Right lobe of liver (tissue), 4 donors: Measurements from ENCODE around the gene MPHOSPH10.

Source experiments
- POLR2A ChIP-seq: fragments of 450-650 bp; IDR thresholded peaks from one replicate; pipeline ENCODE4 v1.6.1; 2017; ENCODE audit warnings: antibody characterized with exemption, mild to moderate bottlenecking
- TF ChIP-seq, protein P1 (sequence below), 4 donors: fragments of 200-600 bp in 3 of 4; fragments of 450-650 bp in 1 of 4; IDR thresholded peaks; one replicate each; pipeline versions ENCODE4 v1.5.1 to v1.8.0; 2016 to 2022; ENCODE audit warnings: antibody characterized with exemption in 4 of 4, mild to moderate bottlenecking in 2 of 4
- donor health status: DM: no; HTN: no; CAD: no.
- donor health status: DM: no; HTN: no; CAD: no.
- donor health status: DM: no; HTN: yes; CAD: no.

GRCh38 chr2:71181316-71181715 lies 50.9 kb downstream of the MPHOSPH10 start:
- TF ChIP-seq, protein P1, sequence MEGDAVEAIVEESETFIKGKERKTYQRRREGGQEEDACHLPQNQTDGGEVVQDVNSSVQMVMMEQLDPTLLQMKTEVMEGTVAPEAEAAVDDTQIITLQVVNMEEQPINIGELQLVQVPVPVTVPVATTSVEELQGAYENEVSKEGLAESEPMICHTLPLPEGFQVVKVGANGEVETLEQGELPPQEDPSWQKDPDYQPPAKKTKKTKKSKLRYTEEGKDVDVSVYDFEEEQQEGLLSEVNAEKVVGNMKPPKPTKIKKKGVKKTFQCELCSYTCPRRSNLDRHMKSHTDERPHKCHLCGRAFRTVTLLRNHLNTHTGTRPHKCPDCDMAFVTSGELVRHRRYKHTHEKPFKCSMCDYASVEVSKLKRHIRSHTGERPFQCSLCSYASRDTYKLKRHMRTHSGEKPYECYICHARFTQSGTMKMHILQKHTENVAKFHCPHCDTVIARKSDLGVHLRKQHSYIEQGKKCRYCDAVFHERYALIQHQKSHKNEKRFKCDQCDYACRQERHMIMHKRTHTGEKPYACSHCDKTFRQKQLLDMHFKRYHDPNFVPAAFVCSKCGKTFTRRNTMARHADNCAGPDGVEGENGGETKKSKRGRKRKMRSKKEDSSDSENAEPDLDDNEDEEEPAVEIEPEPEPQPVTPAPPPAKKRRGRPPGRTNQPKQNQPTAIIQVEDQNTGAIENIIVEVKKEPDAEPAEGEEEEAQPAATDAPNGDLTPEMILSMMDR (IDR thresholded peaks at IDR 0.05), result no peak
- no peak for TF ChIP-seq POLR2A
